ENCODE measurements around the gene SMR3A. TPM values are rescaled to one million over a fixed set of nuclear protein-coding genes. Genes with fewer than 3 reads are reported as not detected.

SMR3A gene
- polyA plus RNA-seq, 1 experiment: not detected

- Histone ChIP-seq H3K27ac (ENCODE audit: low read depth, low read length) (no peak overlapping the region), H3K9me3 (ENCODE audit: control insufficient read depth, insufficient read depth, low read length) (no peaks in the 10 kb centered on the region), H3K4me3 (ENCODE audit: low read depth, low read length) (no peak overlapping the region), H3K27me3 (ENCODE audit: control insufficient read depth, insufficient read depth, low read length) (no peaks in the 10 kb centered on the region)
- DNase-seq (ENCODE audit: low read depth, low spot score): no peak
- ChIA-PET CTCF (no interaction called here), POLR2A (no interaction called here)
- TF ChIP-seq CTCF (IDR thresholded peaks at IDR 0.05; ENCODE audit: low read depth, low read length): no peak
These were observed 24.5 kb upstream of the SMR3A start for GRCh38 chr4:70336043-70336442.

- CTCF ChIA-PET: no interaction called here
- POLR2A ChIA-PET: no interaction called here
- H3K9me3 ChIP-seq (ENCODE audit: control insufficient read depth, insufficient read depth, low read length): no peaks in the 10 kb centered on the region
- TF ChIP-seq CTCF (IDR thresholded peaks at IDR 0.05; ENCODE audit: low read depth, low read length): no peak
- DNase-seq (ENCODE audit: low read depth, low spot score): no peak
- no peak overlapping the region for H3K27ac ChIP-seq (ENCODE audit: low read depth, low read length)
- no peaks in the 10 kb centered on the region for H3K27me3 ChIP-seq (ENCODE audit: control insufficient read depth, insufficient read depth, low read length)
- no peak overlapping the region for H3K4me3 ChIP-seq (ENCODE audit: low read depth, low read length)
These were observed 22.6 kb upstream of the SMR3A start for GRCh38 chr4:70337886-70338420.

GRCh38 chr4:70356185-70356584 lies 4.4 kb upstream of the SMR3A start:
- DNase-seq (ENCODE audit: low read depth, low spot score): no peak
- Histone ChIP-seq H3K9me3 (ENCODE audit: control insufficient read depth, insufficient read depth, low read length) (no peaks in the 10 kb centered on the region), H3K27me3 (ENCODE audit: control insufficient read depth, insufficient read depth, low read length) (no peaks in the 10 kb centered on the region), H3K27ac (ENCODE audit: low read depth, low read length) (no peak overlapping the region), H3K4me3 (ENCODE audit: low read depth, low read length) (no peak overlapping the region)
- ChIA-PET POLR2A (no interaction called here), CTCF (no interaction called here)
- TF ChIP-seq CTCF (IDR thresholded peaks at IDR 0.05; ENCODE audit: low read depth, low read length): no peak

GRCh38 chr4:70359115-70359661 lies 1.4 kb upstream of the SMR3A start:
- CTCF ChIA-PET: no interaction called here
- POLR2A ChIA-PET: no interaction called here

GRCh38 chr4:70364002-70364401 lies 3.4 kb downstream of the SMR3A start:
- H3K4me3 ChIP-seq (ENCODE audit: low read depth, low read length): no peak overlapping the region
- POLR2A ChIA-PET: no interaction called here
- H3K27ac ChIP-seq (ENCODE audit: low read depth, low read length): no peak overlapping the region
- TF ChIP-seq CTCF (IDR thresholded peaks at IDR 0.05; ENCODE audit: low read depth, low read length): no peak
- CTCF ChIA-PET: no interaction called here
- DNase-seq (ENCODE audit: low read depth, low spot score): no peak
- no peaks in the 10 kb centered on the region for H3K9me3 ChIP-seq (ENCODE audit: control insufficient read depth, insufficient read depth, low read length)
- H3K27me3 ChIP-seq (ENCODE audit: control insufficient read depth, insufficient read depth, low read length): no peaks in the 10 kb centered on the region

More at GRCh38 chr4:70359115-70359661, 1.4 kb upstream of the SMR3A start:
- Histone ChIP-seq H3K9me3 (ENCODE audit: control insufficient read depth, insufficient read depth, low read length) (no peaks in the 10 kb centered on the region), H3K27ac (ENCODE audit: low read depth, low read length) (no peak overlapping the region), H3K4me3 (ENCODE audit: low read depth, low read length) (no peak overlapping the region), H3K27me3 (ENCODE audit: control insufficient read depth, insufficient read depth, low read length) (no peaks in the 10 kb centered on the region)
- DNase-seq (ENCODE audit: low read depth, low spot score): no peak
- no peak for TF ChIP-seq CTCF (IDR thresholded peaks at IDR 0.05; ENCODE audit: low read depth, low read length)
